HG03108 (cell line): ENCODE measurements around the gene RBP5.

Source experiments
- ATAC-seq: cut with Tn5 transposase; IDR thresholded peaks from one replicate; pipeline ENCODE4 v1.9.1; 2021; ENCODE audit warnings: moderate library complexity; ENCODE audit not compliant: unreplicated experiment

The RBP5 gene

DNA sequence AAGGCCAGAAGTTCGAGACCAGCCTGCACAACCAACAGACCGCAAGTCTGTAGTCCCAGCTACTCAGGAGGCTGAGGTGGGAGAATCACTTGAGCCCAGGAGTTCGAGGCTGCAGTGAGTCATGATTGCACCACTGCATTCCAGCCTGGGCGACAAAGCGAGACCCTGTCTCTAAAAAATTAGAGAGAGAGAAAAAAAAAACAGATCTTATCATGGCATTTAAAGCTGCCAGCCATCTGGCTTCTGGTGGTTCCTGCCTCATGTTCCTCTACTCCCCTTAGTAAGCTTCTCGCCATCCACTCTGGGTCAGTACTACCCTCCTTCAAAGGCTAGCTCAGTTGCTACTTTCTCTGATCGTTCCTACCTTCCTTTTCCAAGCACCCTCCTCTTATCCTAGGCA is 17.5 kb upstream of the RBP5 start:
- ATAC-seq = no peak

DNA sequence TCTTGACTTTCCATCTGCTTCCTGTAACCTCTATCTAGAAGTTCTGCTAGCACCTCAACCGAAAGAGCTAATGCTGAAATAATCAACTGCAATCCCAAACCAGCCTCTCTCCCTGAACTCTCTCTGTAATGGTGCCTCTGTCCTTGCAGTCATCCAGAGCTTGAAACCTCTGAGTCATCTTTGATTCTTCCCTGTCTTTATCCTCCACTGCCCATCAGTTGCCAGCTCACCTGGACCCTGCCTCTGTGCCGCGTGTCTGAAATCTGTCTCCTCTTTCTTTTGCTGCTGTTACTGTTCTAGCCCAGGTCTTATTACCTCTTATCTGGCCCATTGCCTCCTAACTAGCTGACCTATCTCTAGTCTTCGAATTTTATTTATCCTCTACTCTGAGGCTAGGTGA is 17.0 kb upstream of the RBP5 start:
- ATAC-seq = no peak

DNA sequence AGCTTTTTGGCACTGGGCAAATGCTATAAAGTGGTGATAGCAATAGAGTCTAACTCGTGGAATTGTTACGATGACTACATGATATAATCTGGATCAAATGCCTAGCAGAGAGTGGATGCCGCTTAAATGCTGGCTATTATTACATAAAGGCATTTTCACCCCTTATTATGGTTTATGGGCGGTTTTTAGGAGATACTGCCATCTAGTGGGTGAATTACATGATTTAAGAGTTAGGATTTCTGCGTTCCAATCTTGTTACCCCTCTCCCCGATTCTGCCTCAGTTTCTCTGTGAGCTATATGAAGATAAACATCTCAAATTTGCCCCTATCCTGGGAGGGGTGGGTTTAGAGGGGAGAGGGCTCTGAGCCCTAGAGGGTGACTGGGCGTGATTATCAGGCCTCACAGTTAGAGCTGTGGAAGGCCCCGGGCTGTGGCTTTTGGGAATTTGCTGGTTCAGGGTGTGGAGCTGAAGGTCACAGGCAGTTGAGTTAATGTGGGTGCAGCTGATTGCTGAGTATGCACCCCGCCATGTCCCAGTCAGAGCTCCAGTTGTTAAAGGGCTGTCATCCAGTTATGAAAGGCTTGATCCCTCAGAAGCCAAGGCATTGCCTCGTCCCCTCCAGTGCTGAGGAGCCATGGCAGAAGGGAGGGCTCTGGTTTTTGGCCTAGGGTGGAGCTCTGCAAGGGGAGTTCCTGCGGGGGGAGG is 15.9 kb upstream of the RBP5 start:
- no peak for ATAC-seq

DNA sequence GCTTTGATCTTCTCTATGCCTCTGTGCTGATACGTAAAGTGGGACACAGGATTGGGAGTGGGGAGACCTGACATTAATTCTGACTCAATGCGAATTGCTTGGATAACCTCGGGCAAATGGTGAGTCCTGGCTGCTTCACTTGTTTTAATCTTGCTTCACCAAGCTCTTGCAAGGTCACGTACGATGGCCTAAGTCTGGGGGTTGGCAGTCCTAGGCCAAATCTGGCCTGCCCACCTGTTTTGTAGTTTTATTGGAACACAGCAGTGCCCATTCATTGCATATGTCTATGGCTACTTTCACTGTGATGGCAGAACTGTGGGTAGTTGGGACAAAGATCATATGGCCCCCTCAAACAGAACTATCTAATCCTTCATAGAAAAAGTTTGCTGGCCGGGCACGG is 14.9 kb upstream of the RBP5 start:
- ATAC-seq = no peak

DNA sequence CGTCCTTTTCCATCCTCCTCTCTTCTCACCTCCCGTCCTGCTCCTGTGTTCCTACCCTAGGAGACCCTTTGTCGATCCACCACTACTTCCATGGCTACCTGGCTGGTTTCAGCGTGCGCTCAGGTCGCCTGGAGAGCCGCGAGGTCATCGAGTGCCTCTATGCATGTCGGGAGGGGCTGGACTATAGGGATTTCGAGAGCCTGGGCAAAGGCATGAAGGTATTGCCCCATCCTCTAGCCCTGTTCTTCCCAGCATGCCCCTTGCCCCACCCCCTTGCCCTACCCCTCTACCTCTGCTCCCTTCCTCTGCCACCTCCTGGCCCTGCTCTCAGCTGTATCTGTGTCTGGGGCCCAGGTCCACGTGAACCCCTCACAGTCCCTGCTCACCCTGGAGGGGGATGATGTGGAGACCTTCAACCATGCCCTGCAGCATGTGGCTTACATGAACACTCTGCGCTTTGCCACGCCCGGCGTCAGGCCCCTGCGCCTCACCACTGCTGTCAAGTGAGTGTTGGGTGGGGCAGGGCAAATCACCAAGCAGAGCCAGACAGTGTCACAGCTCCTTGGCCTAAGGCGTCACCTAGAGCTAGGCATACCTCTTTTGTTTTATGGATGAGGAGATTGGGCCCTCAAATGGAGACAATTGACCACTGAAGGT is 14.2 kb upstream of the RBP5 start:
- ATAC-seq = no peak

DNA sequence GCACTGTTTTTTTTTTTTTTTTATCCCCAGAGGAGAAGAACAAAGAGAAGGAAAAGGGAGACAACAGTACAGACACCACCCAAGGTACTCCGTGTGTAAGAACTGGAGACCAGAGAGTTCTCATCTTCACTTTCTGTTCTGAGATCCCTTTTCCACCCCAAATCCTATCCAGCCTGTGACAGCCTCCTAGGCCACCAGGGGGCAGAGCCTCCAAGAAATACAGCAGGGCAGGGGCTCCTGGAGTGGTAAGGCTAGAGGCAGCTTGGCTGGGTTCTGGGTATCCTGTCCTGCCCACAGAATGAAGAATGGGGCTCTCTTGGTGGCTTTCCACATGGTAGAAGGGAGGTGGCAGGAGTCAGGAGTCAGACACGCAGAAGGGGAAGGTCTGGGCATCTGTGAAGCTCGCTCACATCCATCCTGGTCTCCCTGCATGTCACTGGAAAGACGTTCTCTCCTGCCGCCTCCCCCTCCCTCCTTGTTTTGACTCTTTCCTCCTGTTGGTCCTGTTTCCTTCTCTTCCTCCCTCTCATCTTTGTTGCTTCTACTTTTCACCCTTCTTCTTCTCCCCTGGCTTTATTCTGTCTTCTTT is 13.5 kb upstream of the RBP5 start:
- no peak for ATAC-seq

DNA sequence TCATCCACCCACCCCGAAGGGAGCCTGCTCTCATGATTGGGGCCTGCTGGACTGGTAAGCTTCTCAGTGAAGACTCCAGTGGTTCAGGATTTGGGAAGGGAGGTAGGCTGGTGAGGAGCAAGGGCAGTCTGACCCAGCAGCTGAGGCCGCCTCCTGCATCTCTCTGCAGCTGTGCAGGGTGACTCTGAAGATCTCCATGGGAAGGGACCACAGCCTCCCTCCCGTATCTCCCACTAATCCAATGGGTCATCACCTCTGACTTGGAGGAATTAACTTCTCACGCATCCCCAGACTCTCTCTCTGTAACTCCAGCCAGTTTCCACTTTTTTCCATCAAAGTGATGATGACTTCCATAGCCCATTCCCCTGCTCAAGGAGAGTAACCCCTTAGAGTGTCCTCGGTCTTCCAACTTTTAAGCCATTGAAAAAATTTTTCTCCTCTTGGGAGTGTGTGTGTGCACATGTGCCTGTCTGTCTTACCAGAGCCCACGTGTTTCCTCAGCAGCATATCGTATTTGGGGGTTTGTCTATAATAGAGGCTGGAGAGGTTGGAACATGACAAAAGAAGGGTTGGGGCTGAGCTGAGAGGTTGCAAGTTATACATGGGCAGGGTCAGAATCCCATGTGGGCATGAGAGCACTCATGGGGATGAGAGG is 12.8 kb upstream of the RBP5 start:
- no peak for ATAC-seq

DNA sequence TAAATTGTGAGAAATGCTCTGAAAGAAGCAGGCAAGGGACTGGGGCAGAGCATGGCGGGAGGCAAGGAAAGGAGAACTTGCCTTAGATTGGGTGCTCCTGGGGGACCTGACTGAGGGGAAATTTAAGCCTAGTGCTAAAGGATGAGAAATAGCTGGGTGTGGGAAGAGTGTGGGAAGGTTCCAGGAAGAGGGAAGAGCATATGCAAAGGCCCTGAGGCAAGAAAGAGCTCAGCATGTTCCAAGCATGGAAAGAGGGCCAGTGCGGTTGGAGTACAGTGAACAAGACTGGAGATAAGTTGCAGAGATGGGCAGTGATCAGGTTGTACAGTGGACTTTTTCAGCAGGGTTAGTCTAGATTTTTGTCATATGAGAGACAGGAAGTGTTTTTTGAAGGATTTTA is 10.5 kb upstream of the RBP5 start:
- ATAC-seq = no peak

DNA sequence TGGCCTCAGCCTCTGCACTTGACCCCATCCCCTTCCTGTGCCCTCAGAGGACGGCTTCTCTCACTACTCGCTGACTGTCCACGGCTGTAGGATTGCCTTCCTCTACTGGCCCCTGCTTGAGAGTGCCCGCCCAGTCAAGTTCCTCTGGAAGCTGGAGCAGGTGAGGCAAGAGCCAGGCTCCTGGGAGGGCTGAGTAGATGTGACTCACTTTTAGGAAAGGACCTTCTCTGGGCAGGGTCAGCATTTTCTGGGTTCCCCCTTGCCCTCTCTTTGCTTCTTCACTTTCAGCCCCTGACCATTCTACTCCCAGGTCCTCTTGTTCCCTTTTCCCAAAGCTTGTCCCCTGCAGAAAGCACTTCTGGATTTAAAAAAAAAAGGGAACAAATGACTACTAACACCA is 9.2 kb upstream of the RBP5 start:
- no peak for ATAC-seq

DNA sequence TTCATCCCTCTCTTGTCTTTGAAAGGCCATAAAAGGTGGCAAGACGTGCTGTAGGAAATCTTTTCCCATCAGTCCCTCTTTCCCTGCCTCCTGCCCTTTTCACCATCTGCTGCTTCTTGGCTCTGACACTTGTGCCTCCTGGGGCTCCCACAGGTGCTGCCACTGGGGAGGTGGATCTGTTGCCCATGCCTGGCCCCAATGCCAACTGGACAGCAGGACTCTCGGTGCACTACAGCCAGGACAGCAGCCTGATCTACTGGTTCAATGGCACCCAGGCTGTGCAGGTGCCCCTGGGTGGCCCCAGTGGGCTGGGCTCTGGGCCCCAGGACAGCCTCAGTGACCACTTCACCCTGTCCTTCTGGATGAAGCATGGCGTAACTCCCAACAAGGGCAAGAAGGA is 8.0 kb upstream of the RBP5 start:
- no peak for ATAC-seq

DNA sequence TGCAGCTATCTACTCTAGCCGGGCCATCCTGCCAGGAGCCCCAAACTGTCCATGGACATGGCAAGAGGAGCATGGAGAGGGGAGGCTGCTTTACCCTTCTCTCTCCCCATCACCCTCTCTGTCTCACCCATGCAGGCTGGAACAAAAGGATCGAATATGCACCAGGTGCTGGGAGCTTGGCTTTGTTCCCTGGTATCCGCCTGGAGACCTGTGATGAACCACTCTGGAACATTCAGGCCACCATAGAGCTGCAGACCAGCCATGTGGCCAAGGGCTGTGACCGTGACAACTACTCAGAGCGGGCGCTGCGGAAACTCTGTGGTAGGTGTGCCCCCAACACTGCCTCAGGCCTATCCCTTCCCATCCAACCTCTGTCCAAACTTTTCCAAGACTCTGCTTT is 7.4 kb upstream of the RBP5 start:
- no peak for ATAC-seq

DNA sequence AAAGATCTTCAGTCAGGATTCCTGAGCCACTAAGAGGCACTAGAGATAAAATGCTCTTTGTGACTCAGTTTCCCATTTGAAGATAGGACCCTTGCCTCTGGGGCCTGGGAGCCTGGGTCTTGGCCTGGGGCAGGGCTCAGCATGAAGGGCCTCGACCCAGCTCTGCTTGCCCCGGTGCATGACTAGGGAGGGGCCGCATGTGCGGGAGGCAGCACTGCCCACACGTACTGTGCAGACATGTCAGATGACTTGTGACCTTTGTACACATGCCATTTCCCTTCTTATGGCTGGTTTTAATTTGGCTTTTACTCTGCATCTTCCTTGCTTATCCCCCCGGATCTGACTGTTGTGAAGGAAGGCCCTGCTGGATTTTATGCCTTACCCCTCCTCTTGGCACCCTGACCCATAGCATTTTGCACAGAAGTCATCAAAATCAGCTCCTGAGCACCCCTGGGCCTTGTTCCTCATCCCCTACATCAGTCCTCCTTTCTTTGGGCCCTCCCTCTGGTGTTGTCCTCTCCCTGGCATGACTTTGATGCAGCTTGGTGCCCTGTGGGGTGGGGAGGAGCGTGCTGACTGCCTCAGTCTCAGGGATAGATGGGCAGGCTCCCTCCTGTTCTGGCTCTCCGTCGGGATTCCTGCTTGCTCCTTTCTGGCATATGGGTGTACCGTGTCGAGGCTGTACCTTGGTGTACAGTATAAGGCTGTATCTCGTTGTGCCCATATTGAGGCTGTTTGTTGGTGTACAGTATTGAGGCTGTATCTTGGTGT is 5.9 kb upstream of the RBP5 start:
- ATAC-seq = no peak

DNA sequence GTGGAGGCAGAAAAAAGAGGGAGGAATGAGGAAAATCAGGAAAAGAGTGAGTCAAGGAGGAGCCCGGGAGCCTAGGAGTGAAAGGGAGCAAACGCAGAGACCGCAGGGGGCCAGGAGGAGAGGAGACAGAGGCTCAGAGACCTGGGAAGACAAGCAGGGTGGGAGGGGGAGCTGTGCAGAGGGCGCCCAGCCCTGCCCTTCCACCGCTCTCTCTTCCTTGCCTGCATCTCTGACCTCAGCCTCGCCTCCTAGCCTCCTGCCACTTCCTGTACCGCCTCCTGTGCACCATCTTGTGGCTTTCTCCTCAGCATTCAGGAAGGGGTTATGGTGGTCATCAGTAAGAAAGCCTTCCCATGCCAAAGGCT is 2.8 kb upstream of the RBP5 start:
- ATAC-seq = no peak

DNA sequence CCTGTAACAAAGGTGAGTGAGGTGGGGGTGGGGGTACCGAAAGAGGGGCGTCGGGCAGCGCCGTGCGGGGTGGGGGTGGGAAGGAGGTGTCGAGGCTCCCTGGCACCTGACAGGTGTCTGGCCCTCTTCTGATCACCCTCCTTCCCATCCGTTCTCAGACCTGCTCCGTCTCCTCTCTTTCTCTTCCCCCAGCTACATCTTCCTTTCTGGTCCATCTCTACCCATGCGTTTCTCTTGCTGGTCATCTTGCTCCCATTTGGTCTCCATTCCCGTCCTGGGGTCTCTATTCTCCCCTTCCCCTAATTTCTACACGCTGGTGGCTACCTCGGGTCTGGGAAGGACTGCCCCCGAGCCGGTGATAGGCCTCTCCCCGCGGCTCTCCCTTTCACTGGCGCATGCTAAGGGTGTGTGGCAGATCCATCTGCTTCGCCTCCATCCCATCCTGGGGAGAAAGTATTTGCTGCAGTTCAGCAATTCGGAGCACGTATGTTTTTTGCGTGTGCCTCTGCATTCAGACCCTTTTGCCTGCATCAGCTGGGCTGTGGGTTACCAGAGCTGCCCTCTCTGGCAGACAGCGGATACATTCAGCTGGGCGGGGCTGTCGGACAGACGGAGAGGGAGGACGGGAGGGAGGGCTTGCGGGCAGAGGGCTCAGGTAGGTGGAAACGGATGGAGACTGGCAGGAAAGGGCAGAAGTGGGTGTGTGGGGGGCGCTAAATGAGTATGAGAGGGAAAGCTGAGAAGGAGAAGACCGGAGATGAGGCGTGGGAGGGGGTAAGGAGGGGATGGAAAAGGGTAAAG is 2.2 kb upstream of the RBP5 start:
- ATAC-seq = no peak

DNA sequence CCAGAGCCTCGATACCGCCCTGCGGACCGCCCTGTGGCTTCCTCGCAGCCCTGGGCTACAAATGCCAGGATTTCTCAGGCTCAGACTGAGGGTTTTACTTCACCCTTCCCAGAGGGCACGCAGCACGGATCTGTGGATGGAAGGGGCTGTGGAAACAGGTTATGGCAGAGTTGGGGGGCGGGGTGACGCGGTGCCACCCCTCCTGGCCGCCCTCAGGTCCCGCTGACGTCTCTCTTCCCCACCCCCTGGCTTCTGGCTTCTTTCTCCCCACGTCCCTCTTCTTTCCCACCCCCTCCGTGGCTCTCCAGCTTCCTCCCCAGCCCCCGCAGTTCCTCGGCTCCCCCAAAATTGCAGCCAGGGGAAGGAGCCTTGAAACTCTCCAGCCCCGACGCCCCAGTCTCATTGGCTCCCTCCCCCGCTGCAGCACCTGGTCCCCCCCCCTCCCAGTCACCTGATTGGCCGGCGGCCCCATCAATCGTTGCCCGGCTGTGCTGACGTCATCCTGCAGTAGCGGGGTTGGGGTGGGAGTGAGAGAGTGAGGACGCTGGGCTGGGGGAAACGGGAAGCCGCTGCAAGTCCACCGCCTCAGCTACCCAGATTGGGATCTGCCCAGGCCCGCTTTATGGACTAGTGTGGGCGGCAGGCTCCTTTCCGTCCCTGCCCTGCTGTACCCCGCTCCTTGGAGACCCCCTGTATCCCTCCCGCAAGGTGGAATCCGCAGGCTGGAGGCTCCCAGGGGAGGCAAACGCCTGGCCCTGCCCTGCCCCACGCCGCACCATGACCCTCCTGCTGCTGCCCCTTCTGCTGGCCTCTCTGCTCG is 1.4 kb upstream of the RBP5 start, which contains the start of gene CLSTN3:
CLSTN3 (plus strand) TSS at position 500 of the 820 bp plus-strand sequence; CDS start at position 778, 278 bp downstream.
- ATAC-seq = peak; percentile 40

DNA sequence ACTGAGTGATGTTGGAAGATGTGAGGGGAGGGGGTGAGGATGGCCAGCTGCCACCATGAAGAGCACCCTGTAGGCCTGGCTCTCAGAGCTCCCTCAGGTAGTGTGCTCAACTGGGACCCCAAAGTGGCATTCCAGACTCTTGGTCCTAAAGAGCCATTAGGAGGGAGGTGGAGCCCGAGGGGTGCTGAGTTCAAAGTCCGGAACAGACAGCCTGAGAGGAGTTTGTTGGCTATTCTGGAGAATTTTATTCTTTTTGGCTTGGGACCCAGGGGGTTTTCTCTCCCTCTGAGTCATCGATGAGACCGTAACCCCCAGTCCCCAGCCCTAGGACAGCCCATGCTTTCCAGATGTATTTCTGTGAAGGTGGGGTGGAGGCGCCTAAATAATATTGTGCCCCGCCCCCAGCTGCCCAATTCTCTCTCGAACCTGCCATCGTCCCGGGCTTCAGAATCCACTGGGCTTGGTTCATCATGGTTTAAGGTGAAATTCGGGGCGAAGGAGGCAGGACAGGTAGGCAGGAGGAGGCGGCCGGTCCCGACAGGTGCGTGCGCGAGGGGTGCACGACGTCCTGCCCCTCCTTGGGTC is 690 bp upstream of the RBP5 start:
- ATAC-seq = no peak

DNA sequence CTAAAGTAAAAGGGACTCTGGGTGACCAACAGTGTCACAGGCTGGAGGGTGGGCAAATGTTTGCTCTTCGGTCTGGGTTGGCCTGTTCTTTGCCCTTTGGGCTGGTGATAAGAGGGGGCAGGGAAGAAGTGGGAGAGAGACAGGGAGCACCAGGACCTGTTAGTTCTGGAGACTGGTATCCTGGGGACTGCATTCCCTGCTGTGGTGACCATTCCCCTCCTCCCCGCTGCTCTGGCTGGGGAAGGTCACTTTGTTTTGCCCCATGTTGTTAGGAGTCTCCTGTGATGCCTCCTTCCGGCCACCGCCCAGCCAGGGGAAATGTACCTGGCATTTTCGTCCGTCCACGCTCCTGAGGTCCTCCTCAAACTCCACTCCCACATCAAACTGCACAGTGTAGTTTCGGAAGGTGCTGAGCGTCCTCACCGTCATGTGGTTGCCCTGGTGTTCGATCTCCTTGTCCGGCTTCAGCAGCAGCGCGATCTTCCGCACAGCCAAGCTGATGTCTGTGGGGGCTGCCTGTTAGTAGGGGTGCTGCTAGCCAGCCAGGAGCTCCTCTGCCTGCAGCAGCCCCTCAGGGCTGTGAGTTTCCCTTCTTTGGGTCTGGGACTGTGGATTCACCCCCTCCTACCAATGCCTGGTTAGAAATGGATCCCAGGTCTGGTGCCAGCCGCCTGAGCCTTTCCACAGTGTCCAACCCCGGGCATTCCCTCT is 618 bp downstream of the RBP5 start:
- ATAC-seq = no peak

DNA sequence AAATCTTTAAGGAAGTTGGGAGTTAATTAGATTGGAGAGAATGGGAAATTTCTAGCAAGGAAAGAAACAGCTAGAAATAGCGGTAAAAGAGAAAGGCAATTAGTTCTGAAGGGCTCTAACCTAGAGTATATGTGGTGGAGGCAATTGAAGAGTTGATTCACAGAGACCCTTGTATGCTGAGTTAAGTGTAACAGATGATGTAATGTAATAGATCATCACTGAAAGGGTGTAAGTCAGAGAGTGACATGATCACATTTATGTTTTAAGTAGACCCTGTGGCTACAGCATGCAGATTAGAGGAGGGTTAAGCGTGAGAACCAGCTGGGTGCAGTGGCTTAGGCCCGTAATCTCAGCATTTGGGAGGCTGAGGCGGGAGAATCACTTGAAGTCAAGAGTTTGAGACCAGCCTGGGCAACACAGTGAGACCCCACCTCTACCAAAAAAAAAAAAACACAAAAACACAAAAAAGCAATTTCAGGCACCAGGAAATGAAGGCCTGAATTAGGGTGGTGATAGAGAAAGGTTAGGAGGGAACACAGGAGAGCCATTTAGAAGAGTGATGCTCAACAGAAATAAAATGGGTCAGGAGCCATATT is 3.0 kb downstream of the RBP5 start:
- ATAC-seq = no peak
